ENCODE data around the gene MRGPRX3.

DNA sequence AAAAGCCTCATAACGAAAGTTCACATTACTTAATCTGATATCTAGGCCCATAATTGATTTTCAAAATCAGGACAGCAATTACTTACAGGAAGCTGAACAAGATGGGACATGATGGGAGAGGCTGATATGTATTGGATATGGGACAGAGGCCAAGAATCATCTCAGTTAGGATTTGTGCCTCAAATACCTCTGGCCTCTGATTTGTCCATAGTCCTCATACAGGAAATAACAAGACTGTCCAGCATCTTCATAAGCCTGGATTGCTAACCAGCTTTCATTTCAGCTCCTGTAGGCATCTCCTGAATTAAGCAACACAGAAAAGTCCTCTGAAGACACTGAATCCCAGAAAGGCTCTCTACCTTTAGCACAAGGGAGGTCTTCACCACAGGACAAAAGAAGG is 36.0 kb downstream of the MRGPRX3 start:
- TF ChIP-seq, protein P1, sequence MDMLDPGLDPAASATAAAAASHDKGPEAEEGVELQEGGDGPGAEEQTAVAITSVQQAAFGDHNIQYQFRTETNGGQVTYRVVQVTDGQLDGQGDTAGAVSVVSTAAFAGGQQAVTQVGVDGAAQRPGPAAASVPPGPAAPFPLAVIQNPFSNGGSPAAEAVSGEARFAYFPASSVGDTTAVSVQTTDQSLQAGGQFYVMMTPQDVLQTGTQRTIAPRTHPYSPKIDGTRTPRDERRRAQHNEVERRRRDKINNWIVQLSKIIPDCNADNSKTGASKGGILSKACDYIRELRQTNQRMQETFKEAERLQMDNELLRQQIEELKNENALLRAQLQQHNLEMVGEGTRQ (IDR thresholded peaks at IDR 0.05; ENCODE audit: low read depth, low read length), result no peak
- TF ChIP-seq, protein P1 (CRISPR knock-in tag; IDR thresholded peaks at IDR 0.05; ENCODE audit: borderline replicate concordance), result no peak
- no peak for TF ChIP-seq NFE2 (CRISPR knock-in tag; IDR thresholded peaks at IDR 0.05)
- TF ChIP-seq NFE2L2 (IDR thresholded peaks at IDR 0.05; ENCODE audit: low read length), result no peak
- no peak for TF ChIP-seq SNRNP70 (IDR thresholded peaks at IDR 0.05; ENCODE audit: low read depth, low read length)

Data from HepG2 (cell line).